Keratinocyte (primary cell): ENCODE data around the gene FAM174A. TPM values are rescaled to one million over a fixed set of nuclear protein-coding genes. Genes with fewer than 3 reads are reported as not detected.

ENCODE experiments used
- DNase-seq: peaks from one replicate; pipeline ENCODE4 v3.0.0-alpha.2; 2011; ENCODE audit warnings: low read depth, missing footprints, low spot score
- FAIRE-seq: peaks from 2 replicates; lab custom pipeline; 2011; peaks lifted over from hg19 to GRCh38; lab: Jason Lieb, UNC
- H2AFZ ChIP-seq: 2 replicates; pipeline ENCODE4 v1.6.0; 2012; ENCODE audit warnings: low read length, control low read depth, inconsistent platforms; ENCODE audit not compliant: control insufficient read depth
- H3K27ac ChIP-seq: 2 replicates; pipeline ENCODE4 v1.5.1; 2011; ENCODE audit warnings: low read length; ENCODE audit not compliant: control insufficient read depth, insufficient read depth
- H3K27me3 ChIP-seq: 3 replicates; pipeline ENCODE4 v1.6.0; 2011; ENCODE audit warnings: low read length; ENCODE audit not compliant: control insufficient read depth, insufficient read depth; ENCODE audit errors: extremely low read depth
- H3K36me3 ChIP-seq, 2 experiments: 2 replicates in 1 of 2; 3 replicates in 1 of 2; pipeline ENCODE4 v1.5.1; 2011; ENCODE audit warnings: low read length in 2 of 2, mild to moderate bottlenecking in 1 of 2; ENCODE audit not compliant: control insufficient read depth in 2 of 2, insufficient read depth in 2 of 2; ENCODE audit errors: extremely low read depth in 1 of 2
- H3K4me1 ChIP-seq: 3 replicates; pipeline ENCODE4 v1.5.1; 2011; ENCODE audit warnings: low read length; ENCODE audit not compliant: control insufficient read depth, insufficient read depth; ENCODE audit errors: extremely low read depth
- H3K4me2 ChIP-seq: 3 replicates; pipeline ENCODE4 v1.6.0; 2011; ENCODE audit warnings: low read depth, low read length; ENCODE audit not compliant: control insufficient read depth, insufficient read depth; ENCODE audit errors: extremely low read depth
- H3K4me3 ChIP-seq, 3 experiments: fragments of 200-600 bp in 1 of 3; sonication (generic) in 1 of 3; 2 replicates in 2 of 3; 3 replicates in 1 of 3; pipeline ENCODE4 v1.5.1; 2011 to 2016; ENCODE audit warnings: low read length in 3 of 3, mild to moderate bottlenecking in 3 of 3, control low read depth in 2 of 3, inconsistent platforms in 1 of 3, low read depth in 1 of 3, mixed read lengths in 1 of 3, mixed run types in 1 of 3, moderate library complexity in 1 of 3; ENCODE audit not compliant: control insufficient read depth in 2 of 3, insufficient read depth in 2 of 3; ENCODE audit errors: extremely low read depth in 1 of 3
- H3K79me2 ChIP-seq: 2 replicates; pipeline ENCODE4 v1.6.0; 2012; ENCODE audit warnings: low read length; ENCODE audit not compliant: control insufficient read depth, insufficient read depth
- H3K9ac ChIP-seq: 3 replicates; pipeline ENCODE4 v1.6.0; 2011; ENCODE audit warnings: low read length; ENCODE audit not compliant: control insufficient read depth, insufficient read depth; ENCODE audit errors: extremely low read depth
- H3K9me1 ChIP-seq: 3 replicates; pipeline ENCODE4 v1.6.0; 2011; ENCODE audit warnings: low read length; ENCODE audit not compliant: control insufficient read depth, insufficient read depth; ENCODE audit errors: extremely low read depth
- H3K9me3 ChIP-seq: 2 replicates; pipeline ENCODE4 v1.5.1; 2012; ENCODE audit warnings: low read depth, low read length; ENCODE audit not compliant: control insufficient read depth
- H4K20me1 ChIP-seq: 3 replicates; pipeline ENCODE4 v1.6.0; 2011; ENCODE audit warnings: low read length; ENCODE audit not compliant: control insufficient read depth, insufficient read depth; ENCODE audit errors: extremely low read depth
- CTCF ChIP-seq, 3 experiments: IDR thresholded peaks in 1 of 3; conservative IDR thresholded peaks in 1 of 3; optimal IDR thresholded peaks in 1 of 3; 2 replicates in 2 of 3; 3 replicates in 1 of 3; pipeline versions ENCODE3 to v1.5.1; 2011; ENCODE audit warnings: low read length in 3 of 3, mild to moderate bottlenecking in 3 of 3, moderate library complexity in 2 of 3, control low read depth in 1 of 3, inconsistent platforms in 1 of 3; ENCODE audit not compliant: insufficient read depth in 2 of 3; ENCODE audit errors: extremely low read depth in 1 of 3
- EZH2 ChIP-seq: IDR thresholded peaks from one replicate; pipeline ENCODE4 v1.6.1; 2012; ENCODE audit warnings: inconsistent platforms, mild to moderate bottlenecking, low read length, moderate library complexity
- dilution Hi-C: fragments of 300-500 bp; cut with MboI; formaldehyde crosslinking; loops from one replicate; pipeline ENCODE4 v1.7.0; 2020; ENCODE audit warnings: low sequenced_read_pairs; ENCODE audit not compliant: extremely low pct_ligation_motif_present
- polyA plus RNA-seq, 5 experiments: library from polyadenylated mRNA; depleted of rRNA in 3 of 5; stranded (reverse) in 3 of 5; stranded (forward) in 1 of 5; unstranded in 1 of 5; fragments of >200 nt; gene quantifications; 1 replicate in 1 of 5; 2 replicates in 3 of 5; 3 replicates in 1 of 5; pipeline versions ENCODE4 v1.2.1 to v1.2.3, GENCODE V29; 2011 to 2012; ENCODE audit warnings: missing spikeins in 2 of 5, low read depth in 1 of 5, low replicate concordance in 1 of 5

FAM174A gene
- polyA plus RNA-seq, 1 donor (not counting 4 experiments of a cell fraction or from before 2014, with no cell fraction given): 17.3 TPM

- no peak for TF ChIP-seq CTCF (optimal IDR thresholded peaks at IDR 0.05 in 1 of 3, IDR thresholded peaks at IDR 0.05 in 1 of 3, conservative IDR thresholded peaks at IDR 0.05 in 1 of 3; ENCODE audit: extremely low read depth in 1 of 3, insufficient read depth in 2 of 3, low read length in 3 of 3)
- TF ChIP-seq EZH2: no peak
- Histone ChIP-seq H3K9me3 (no peaks in the 10 kb centered on the region), H3K9ac (no peak overlapping the region), H3K4me2 (no peak overlapping the region), H3K79me2 (no peaks in the 10 kb centered on the region), H3K9me1 (no peaks in the 10 kb centered on the region), H2AFZ (no peak overlapping the region), H4K20me1 (no peaks in the 10 kb centered on the region), H3K27ac (no peak overlapping the region), H3K4me1 (no peaks in the 10 kb centered on the region), H3K4me3 (no peak overlapping the region), H3K36me3 (no peaks in the 10 kb centered on the region), H3K27me3 (no peaks in the 10 kb centered on the region)
- dilution Hi-C loops: no loop called here
- FAIRE-seq: no peak
- no peak for DNase-seq
These were observed 81.1 kb downstream of the FAM174A start for GRCh38 chr5:100616291-100616690.

GRCh38 chr5:100616981-100617380 is 81.8 kb downstream of the FAM174A start:
- no peak overlapping the region for H3K4me3 ChIP-seq
- no peak overlapping the region for H3K27ac ChIP-seq
- H2AFZ ChIP-seq: no peak overlapping the region
- H3K9me1 ChIP-seq: no peaks in the 10 kb centered on the region
- H3K4me1 ChIP-seq: no peaks in the 10 kb centered on the region
- dilution Hi-C loops: no loop called here
- no peak for TF ChIP-seq CTCF (optimal IDR thresholded peaks at IDR 0.05 in 1 of 3, IDR thresholded peaks at IDR 0.05 in 1 of 3, conservative IDR thresholded peaks at IDR 0.05 in 1 of 3; ENCODE audit: extremely low read depth in 1 of 3, insufficient read depth in 2 of 3, low read length in 3 of 3)
- TF ChIP-seq EZH2: no peak
- no peaks in the 10 kb centered on the region for H3K36me3 ChIP-seq
- no peaks in the 10 kb centered on the region for H4K20me1 ChIP-seq
- H3K4me2 ChIP-seq: no peak overlapping the region
- H3K9me3 ChIP-seq: no peaks in the 10 kb centered on the region
- H3K9ac ChIP-seq: no peak overlapping the region
- no peaks in the 10 kb centered on the region for H3K27me3 ChIP-seq
- H3K79me2 ChIP-seq: no peaks in the 10 kb centered on the region
- FAIRE-seq: no peak
- DNase-seq: no peak
